Fibroblast of villous mesenchyme (primary cell): ENCODE data around the gene FAM222A. TPM values are rescaled to one million over a fixed set of nuclear protein-coding genes. Genes with fewer than 3 reads are reported as not detected.

Experiments
- DNase-seq: peaks from one replicate; pipeline ENCODE4 v3.0.0-alpha.2; 2010; ENCODE audit warnings: low read depth
- H3K4me3 ChIP-seq: 2 replicates; pipeline ENCODE4 v1.5.1; 2011; ENCODE audit warnings: low read depth, mild to moderate bottlenecking, low read length
- total RNA-seq: library from RNA; depleted of rRNA; stranded (reverse); fragments of >200 nt; gene quantifications from 2 replicates; pipeline ENCODE4 v1.2.3, GENCODE V29; 2012
- TF ChIP-seq, protein P1 (sequence below): IDR thresholded peaks from 2 replicates; pipeline ENCODE4 v1.5.1; 2012; ENCODE audit warnings: low read depth, mild to moderate bottlenecking, low read length; ENCODE audit not compliant: insufficient read depth

Gene FAM222A
- 0.32 and 0.43 TPM in 2 replicates for total RNA-seq

DNA sequence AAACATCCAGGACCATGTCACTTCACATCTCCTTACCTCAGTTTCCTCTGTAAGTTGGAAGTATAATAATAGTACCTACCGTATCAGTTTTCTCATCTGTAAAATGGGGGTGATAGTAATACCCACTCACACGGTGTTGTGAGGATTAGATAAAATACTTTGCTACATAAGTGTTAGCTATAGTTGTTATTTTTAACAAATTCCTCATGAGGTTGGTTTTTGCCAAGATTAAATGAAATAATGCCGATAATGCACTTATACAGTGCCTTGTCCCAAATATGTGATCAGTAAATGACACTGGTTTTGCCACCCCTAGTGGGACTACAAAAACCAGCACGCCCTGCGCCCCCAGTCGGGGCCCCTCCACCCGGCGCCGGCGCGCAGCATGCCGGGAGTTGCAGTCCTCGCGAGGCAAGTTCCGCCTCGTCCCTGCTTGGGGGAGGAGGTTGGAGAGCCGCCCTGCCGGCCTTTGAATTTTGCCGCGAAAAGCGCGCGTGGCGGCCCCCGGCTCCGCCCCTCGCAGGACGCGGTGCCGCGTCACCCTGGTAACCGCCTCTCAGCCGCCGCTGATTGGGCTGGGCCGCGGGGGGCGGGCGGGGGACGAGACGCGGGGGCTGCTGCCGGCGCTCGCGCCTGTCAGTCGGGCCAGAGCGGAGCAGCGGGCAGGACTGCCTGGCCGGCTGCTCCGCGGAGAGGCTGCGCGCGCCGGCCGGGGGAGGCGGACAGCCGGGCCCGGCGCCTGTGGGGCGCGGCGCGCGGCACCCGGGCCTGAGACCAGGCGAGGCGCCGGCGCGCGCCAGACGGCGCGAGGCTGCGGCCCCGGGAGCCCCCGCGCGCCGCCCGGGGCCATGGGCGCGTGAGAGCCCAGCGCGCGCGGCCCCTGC is at the start of gene FAM222A:
TSS of gene FAM222A (plus strand) at position 639 of the 884 bp plus-strand sequence. CDS start 30,322 bp downstream, outside the sequence.
- peak within 1 kb of the TSS; percentile 61 for H3K4me3 ChIP-seq
- peak; percentile 96 for DNase-seq
- TF ChIP-seq, protein P1, sequence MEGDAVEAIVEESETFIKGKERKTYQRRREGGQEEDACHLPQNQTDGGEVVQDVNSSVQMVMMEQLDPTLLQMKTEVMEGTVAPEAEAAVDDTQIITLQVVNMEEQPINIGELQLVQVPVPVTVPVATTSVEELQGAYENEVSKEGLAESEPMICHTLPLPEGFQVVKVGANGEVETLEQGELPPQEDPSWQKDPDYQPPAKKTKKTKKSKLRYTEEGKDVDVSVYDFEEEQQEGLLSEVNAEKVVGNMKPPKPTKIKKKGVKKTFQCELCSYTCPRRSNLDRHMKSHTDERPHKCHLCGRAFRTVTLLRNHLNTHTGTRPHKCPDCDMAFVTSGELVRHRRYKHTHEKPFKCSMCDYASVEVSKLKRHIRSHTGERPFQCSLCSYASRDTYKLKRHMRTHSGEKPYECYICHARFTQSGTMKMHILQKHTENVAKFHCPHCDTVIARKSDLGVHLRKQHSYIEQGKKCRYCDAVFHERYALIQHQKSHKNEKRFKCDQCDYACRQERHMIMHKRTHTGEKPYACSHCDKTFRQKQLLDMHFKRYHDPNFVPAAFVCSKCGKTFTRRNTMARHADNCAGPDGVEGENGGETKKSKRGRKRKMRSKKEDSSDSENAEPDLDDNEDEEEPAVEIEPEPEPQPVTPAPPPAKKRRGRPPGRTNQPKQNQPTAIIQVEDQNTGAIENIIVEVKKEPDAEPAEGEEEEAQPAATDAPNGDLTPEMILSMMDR: peak; percentile 14

DNA sequence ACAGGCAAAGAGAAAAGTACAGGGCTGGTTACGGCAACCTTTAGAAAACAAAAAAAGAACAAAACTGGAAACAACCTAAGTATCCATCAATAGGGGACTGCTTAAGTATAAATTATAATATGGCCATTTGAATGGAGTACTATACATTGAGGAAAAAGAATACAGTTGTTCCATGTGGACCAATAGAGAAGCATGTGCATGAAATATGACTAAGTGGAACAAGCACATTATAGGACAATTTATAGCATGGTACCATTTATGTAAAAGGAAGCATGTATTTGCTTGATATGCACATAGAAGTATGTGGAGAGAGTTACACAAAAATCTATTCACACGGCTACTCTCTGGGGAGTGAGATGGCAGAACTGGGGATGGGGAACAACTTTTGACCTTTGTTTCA is 49.2 kb upstream of the FAM222A start:
- no peak overlapping the region for H3K4me3 ChIP-seq
- TF ChIP-seq, protein P1: no peak
- DNase-seq: no peak

DNA sequence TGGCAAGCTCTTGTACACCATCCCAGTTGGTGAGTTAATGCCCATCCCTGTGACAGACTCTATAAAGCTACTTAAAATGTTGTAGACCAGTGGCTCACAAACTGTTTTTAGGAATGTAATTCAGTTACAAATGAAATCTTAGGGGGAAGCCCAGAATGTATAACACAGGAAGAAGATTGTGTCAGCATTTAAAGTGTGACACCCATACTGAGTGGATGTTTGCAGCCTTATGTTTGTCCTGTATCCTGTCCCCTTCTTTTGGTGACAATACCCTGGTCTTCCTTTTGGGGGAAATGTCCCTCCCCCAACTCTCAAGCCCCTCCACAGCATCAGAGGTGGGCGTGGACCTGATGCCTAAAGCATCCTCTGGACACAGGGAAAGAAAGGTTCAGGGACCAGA is 47.6 kb upstream of the FAM222A start:
- no peak for DNase-seq
- H3K4me3 ChIP-seq: no peak overlapping the region
- TF ChIP-seq, protein P1: no peak

DNA sequence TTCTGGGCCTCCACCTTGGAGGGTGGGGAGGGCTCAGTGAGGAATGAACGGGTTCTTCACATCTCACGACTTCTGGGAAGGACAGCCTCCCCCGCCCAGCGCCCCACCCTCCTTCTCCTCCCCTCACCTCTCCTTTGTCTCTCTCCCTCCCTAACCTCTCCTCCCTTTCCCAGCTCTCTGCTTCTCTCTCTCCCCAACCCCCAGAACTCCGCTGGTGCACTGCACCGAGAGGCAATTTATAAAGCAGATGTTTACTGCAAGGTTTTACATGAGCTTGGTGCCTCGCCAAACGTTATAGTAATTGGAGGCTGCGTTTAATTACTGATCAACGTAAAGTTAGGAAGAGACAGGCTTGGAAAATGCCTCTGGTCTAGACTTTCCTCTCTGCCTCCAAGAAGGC is 42.9 kb upstream of the FAM222A start:
- TF ChIP-seq, protein P1: no peak
- no peak overlapping the region for H3K4me3 ChIP-seq
- no peak for DNase-seq

DNA sequence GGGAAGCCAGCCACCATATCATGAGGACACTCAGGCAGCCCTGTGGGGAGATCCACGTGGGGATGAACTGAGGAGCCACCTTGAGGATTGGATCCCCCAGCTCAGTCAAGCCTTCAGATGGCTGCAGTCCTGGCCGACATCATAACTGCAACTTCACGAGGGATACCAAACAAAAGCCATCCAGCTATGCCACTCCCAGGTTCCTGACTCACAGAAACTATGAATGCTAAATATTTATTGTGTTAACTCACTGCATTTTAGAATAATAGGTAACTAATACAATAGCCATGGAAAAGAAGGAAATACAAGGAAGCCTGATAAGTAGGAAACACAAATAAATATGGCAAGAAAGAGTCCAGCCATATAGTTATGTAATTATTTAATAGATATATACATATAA is 42.1 kb upstream of the FAM222A start:
- TF ChIP-seq, protein P1: no peak
- DNase-seq: no peak
- H3K4me3 ChIP-seq: no peak overlapping the region

DNA sequence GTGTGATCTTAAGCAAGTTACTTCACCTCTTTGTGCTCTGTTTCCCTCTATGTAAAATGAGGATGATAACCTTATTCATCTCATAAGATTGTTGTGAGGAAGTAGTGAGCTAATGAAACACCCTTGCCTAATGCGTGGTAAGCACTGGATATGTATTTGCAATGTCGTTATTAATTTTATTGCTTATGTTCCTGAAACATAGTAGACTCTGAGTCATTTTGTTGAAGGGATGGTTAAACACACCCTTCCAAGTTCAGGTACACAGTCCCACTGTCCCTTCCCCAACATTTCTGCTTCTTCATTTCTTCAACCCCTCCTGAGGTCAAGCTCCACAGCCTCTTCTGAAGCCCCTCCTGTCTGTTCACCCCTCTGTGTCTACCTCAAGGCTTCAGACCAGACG is 40.2 kb upstream of the FAM222A start:
- TF ChIP-seq, protein P1: no peak
- no peak for DNase-seq
- H3K4me3 ChIP-seq: no peak overlapping the region

DNA sequence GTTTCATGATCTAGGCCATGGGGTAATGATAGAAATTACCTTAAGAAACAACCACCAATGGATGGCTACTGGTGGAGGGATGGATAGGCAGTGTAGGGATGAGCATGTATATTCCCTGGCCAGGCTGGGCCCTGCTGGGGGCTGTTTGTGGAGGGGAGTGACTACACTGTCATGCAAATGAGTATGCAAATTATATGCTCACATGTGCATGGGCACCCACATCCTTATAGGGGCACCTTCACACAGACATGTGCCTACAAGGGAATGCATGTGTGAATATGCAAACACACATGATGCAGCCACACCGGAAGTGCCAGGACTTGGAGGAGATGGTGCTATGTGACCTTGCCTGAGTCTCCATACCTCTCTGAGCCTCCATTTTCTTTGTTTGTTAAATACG is 39.7 kb upstream of the FAM222A start:
- no peak for DNase-seq
- TF ChIP-seq, protein P1: no peak
- H3K4me3 ChIP-seq: no peak overlapping the region
